Osteocyte (in vitro differentiated cells): ENCODE data around the gene BSN. TPM values are rescaled to one million over a fixed set of nuclear protein-coding genes. Genes with fewer than 3 reads are reported as not detected.
A peak's percentile ranks its signal among the peaks of the same experiment; 100 is the strongest.

Experiments
- DNase-seq: peaks from one replicate; pipeline ENCODE4 v3.0.0; 2021; ENCODE audit warnings: mixed read lengths; ENCODE audit not compliant: unreplicated experiment; ENCODE audit errors: extremely low spot score
- H3K27ac Mint-ChIP-seq: one replicate; pipeline ENCODE4 v1.8.0; 2021; ENCODE audit warnings: mild to moderate bottlenecking, mixed read lengths; ENCODE audit not compliant: unreplicated experiment
- H3K27me3 Mint-ChIP-seq: one replicate; pipeline ENCODE4 v1.8.0; 2021; ENCODE audit warnings: mixed read lengths; ENCODE audit not compliant: unreplicated experiment
- H3K36me3 Mint-ChIP-seq: one replicate; pipeline ENCODE4 v1.8.0; 2021; ENCODE audit warnings: mixed read lengths; ENCODE audit not compliant: unreplicated experiment
- H3K4me1 Mint-ChIP-seq: one replicate; pipeline ENCODE4 v1.8.0; 2021; ENCODE audit warnings: mixed read lengths; ENCODE audit not compliant: unreplicated experiment
- H3K4me3 Mint-ChIP-seq: one replicate; pipeline ENCODE4 v1.8.0; 2021; ENCODE audit warnings: mild to moderate bottlenecking, moderate library complexity, mixed read lengths; ENCODE audit not compliant: unreplicated experiment
- H3K9me3 Mint-ChIP-seq: one replicate; pipeline ENCODE4 v1.8.0; 2021; ENCODE audit warnings: mixed read lengths; ENCODE audit not compliant: unreplicated experiment
- total RNA-seq: library from RNA; stranded (reverse); gene quantifications from 2 replicates; pipeline ENCODE4 v1.2.1, GENCODE V29; 2021
- TF ChIP-seq, protein P1 (sequence below): fragments of 200-600 bp; sonication (generic); IDR thresholded peaks from 2 replicates; pipeline ENCODE4 v1.5.0; 2021; ENCODE audit warnings: antibody characterized with exemption, mild to moderate bottlenecking, moderate library complexity

Gene BSN
- total RNA-seq, 1 donor from 2014 or later = 0.64 TPM

DNA sequence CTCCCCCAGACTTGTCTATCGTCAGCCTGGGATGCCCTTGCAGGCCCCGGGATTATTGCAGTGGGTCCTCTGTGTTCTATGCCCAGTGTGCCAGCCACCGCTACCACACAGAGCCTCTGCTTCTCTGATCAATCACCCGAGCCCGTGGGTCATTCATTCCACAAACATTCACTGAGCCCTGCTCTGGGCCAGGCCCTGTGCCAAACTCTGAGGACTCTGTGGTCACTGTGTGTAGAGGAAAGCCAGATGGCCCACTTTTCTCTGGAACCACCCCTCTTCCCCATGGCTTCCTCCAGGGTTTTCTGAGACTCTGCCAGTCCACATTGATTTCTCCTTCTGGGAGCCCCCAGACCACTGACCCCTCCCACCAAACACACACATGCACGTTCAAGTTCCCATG is 55.5 kb downstream of the BSN start:
- Mint-ChIP-seq H3K27me3 (no peaks in the 10 kb centered on the region), H3K4me1 (peaks cover 4% of the 10 kb centered on the region), H3K4me3 (no peak overlapping the region), H3K36me3 (no peaks in the 10 kb centered on the region), H3K27ac (no peak overlapping the region), H3K9me3 (peaks cover 5% of the 10 kb centered on the region)
- TF ChIP-seq, protein P1, sequence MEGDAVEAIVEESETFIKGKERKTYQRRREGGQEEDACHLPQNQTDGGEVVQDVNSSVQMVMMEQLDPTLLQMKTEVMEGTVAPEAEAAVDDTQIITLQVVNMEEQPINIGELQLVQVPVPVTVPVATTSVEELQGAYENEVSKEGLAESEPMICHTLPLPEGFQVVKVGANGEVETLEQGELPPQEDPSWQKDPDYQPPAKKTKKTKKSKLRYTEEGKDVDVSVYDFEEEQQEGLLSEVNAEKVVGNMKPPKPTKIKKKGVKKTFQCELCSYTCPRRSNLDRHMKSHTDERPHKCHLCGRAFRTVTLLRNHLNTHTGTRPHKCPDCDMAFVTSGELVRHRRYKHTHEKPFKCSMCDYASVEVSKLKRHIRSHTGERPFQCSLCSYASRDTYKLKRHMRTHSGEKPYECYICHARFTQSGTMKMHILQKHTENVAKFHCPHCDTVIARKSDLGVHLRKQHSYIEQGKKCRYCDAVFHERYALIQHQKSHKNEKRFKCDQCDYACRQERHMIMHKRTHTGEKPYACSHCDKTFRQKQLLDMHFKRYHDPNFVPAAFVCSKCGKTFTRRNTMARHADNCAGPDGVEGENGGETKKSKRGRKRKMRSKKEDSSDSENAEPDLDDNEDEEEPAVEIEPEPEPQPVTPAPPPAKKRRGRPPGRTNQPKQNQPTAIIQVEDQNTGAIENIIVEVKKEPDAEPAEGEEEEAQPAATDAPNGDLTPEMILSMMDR = no peak
- peak; percentile 69 for DNase-seq

- no peaks in the 10 kb centered on the region for H3K36me3 Mint-ChIP-seq
Observed at GRCh38 chr3:49610666-49611280, 56.5 kb downstream of the BSN start.

DNA sequence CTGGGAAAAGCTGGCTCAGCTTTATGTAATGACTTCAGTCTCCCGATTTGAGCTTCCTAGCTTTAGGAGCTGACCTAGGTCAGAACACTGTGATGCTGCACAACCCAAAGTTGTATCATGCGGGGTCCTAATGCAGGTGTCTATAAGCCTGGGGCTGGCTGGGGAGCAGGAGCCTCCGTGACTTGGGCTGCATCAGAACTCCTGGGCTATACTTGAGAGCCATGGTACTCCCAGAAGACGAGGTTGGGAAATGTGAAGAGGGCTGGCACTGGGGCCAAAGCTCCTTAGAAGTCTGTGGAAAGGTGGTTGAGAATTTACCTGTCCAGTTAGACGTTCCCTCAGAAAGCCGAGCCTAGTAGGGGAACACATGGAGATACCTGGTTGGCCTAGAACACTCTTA is 57.0 kb downstream of the BSN start:
- Mint-ChIP-seq H3K9me3 (peaks cover 5% of the 10 kb centered on the region), H3K4me1 (peaks cover 12% of the 10 kb centered on the region), H3K36me3 (no peaks in the 10 kb centered on the region)

More at GRCh38 chr3:49610666-49611280, 56.5 kb downstream of the BSN start:
- H3K4me1 Mint-ChIP-seq = peaks cover 7% of the 10 kb centered on the region
- no peak overlapping the region for H3K4me3 Mint-ChIP-seq
- H3K27me3 Mint-ChIP-seq = no peaks in the 10 kb centered on the region
- H3K27ac Mint-ChIP-seq = no peak overlapping the region
- DNase-seq = peak; percentile 38
- TF ChIP-seq, protein P1 = no peak
- H3K9me3 Mint-ChIP-seq = peaks cover 5% of the 10 kb centered on the region

DNA sequence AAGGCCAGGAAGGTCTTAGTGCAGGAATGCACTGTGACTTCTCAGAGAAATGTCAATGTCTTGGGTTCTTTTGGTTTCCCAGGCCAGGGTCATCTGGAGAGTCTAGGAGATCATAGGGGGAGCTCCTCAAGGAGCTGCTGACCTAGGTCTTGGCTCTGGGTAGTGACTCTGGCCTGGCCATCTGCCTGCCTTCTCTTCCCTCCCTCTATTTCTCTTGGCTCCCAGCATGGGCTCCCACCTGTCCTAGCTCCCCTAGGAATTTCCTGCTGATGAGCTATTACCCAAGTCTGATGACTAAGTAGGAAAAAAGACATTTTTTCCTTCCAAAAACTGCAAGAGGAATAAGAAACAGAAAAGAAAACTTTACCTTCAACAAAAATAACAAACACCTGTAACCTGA is 57.4 kb downstream of the BSN start:
- peak; percentile 25 for DNase-seq
- no peaks in the 10 kb centered on the region for H3K27me3 Mint-ChIP-seq
- no peak overlapping the region for H3K4me3 Mint-ChIP-seq
- no peak overlapping the region for H3K27ac Mint-ChIP-seq
- H3K9me3 Mint-ChIP-seq = peaks cover 5% of the 10 kb centered on the region
- no peaks in the 10 kb centered on the region for H3K36me3 Mint-ChIP-seq
- TF ChIP-seq, protein P1 = no peak
- peaks cover 16% of the 10 kb centered on the region for H3K4me1 Mint-ChIP-seq

More for the DNA sequence above, 57.0 kb downstream of the BSN start:
- TF ChIP-seq, protein P1 = no peak
- H3K4me3 Mint-ChIP-seq = no peak overlapping the region
- no peak overlapping the region for H3K27ac Mint-ChIP-seq
- H3K27me3 Mint-ChIP-seq = no peaks in the 10 kb centered on the region
- peak; percentile 17 for DNase-seq

- H3K36me3 Mint-ChIP-seq = no peaks in the 10 kb centered on the region
- no peak for DNase-seq
- TF ChIP-seq, protein P1 = no peak
- no peaks in the 10 kb centered on the region for H3K27me3 Mint-ChIP-seq
- H3K4me1 Mint-ChIP-seq = peaks cover 21% of the 10 kb centered on the region
- no peak overlapping the region for H3K4me3 Mint-ChIP-seq
- peaks cover 5% of the 10 kb centered on the region for H3K9me3 Mint-ChIP-seq
- no peak overlapping the region for H3K27ac Mint-ChIP-seq
Observed at GRCh38 chr3:49614936-49615335, 60.7 kb downstream of the BSN start.
